ENCODE measurements around the gene HYLS1. TPM values are rescaled to one million over a fixed set of nuclear protein-coding genes. Genes with fewer than 3 reads are reported as not detected.

The HYLS1 gene
- total RNA-seq, 1 experiment from 2014 or later = 8.6 TPM

GRCh38 chr11:125925804-125926203 is 38.3 kb downstream of the HYLS1 start:
- Histone ChIP-seq H2BK15ac (ENCODE audit: low read depth, low read length) (no peak overlapping the region), H4K91ac (ENCODE audit: insufficient read length, low read depth, low read length) (no peak overlapping the region), H3K27ac (ENCODE audit: insufficient read length, low read depth, low read length) (no peak overlapping the region), H3K56ac (ENCODE audit: insufficient read length, low read depth, low read length) (no peak overlapping the region), H3K4me2 (ENCODE audit: insufficient read depth, insufficient read length, low read length) (no peak overlapping the region), H3K4me1 (ENCODE audit: insufficient read depth, low read length) (no peaks in the 10 kb centered on the region), H3K14ac (ENCODE audit: insufficient read depth, low read length) (no peak overlapping the region), H2BK12ac (ENCODE audit: insufficient read length, low read depth, low read length) (no peak overlapping the region), H2BK120ac (ENCODE audit: low read depth, low read length, poor library complexity, severe bottlenecking) (no peak overlapping the region), H3K79me2 (ENCODE audit: insufficient read depth, low read length) (no peaks in the 10 kb centered on the region), H3K23me2 (ENCODE audit: insufficient read length, low read depth, low read length, poor library complexity, severe bottlenecking) (no peaks in the 10 kb centered on the region), H3K23ac (ENCODE audit: insufficient read length, low read depth, low read length) (no peak overlapping the region), H4K8ac (replicated peaks; ENCODE audit: insufficient read length, low read depth, low read length) (no peak overlapping the region), H2BK5ac (ENCODE audit: insufficient read length, low read length) (no peak overlapping the region), H3K27me3 (ENCODE audit: insufficient read depth, low read length) (no peaks in the 10 kb centered on the region), H3K4ac (ENCODE audit: low read depth, low read length) (no peak overlapping the region), H4K5ac (ENCODE audit: insufficient read length, low read depth, low read length) (no peak overlapping the region), H4K20me1 (ENCODE audit: control insufficient read depth, insufficient read depth, insufficient read length) (no peaks in the 10 kb centered on the region), H3K9ac (ENCODE audit: extremely low read depth, insufficient read length, low read length) (no peak overlapping the region), H2BK20ac (ENCODE audit: low read depth, low read length, poor library complexity, severe bottlenecking) (no peak overlapping the region), H3K79me1 (ENCODE audit: insufficient read depth, low read depth, low read length, poor library complexity, severe bottlenecking) (no peaks in the 10 kb centered on the region), H3K18ac (ENCODE audit: insufficient read length, low read depth, low read length) (no peak overlapping the region), H3K9me3 (ENCODE audit: control insufficient read depth, low read depth, low read length) (no peaks in the 10 kb centered on the region), H3T11ph (ENCODE audit: low read length) (no peak overlapping the region), H2AFZ (ENCODE audit: low read length) (no peak overlapping the region), H2AK5ac (ENCODE audit: insufficient read length, low read length) (no peak overlapping the region)
- WGBS (ENCODE audit: extremely low coverage, insufficient read length, low lambda C conversion rate) = no CpG with 5 or more reads among the region's 3 CpGs
- no peak for TF ChIP-seq CTCF (conservative IDR thresholded peaks at IDR 0.05)
- Mint-ChIP-seq H3K27me3 (ENCODE audit: low read depth) (peaks cover 3% of the 10 kb centered on the region), H3K36me3 (ENCODE audit: insufficient read depth in 1 of 3, low read depth in 3 of 3) (no peaks in the 10 kb centered on the region), H3K4me3 (no peak overlapping the region), H3K9me3 (no peaks in the 10 kb centered on the region; a peak in 1 of 5 replicates), H3K4me1 (peaks cover 14 to 21% of the 10 kb centered on the region in 2 experiments), H3K27ac (no peak overlapping the region)
- DNase-seq = no peak

Measured in H9 (cell line).